Myocyte (in vitro differentiated cells): ENCODE data around the gene CHST3. TPM values are rescaled to one million over a fixed set of nuclear protein-coding genes. Genes with fewer than 3 reads are reported as not detected.
A peak's percentile ranks its signal among the peaks of the same experiment; 100 is the strongest.

Experiments used
- DNase-seq: peaks from one replicate; pipeline ENCODE4 v3.0.0-alpha.2; 2012; ENCODE audit warnings: low read depth
- total RNA-seq: library from RNA; depleted of rRNA; stranded (reverse); fragments of >200 nt; gene quantifications from 2 replicates; pipeline ENCODE4 v1.2.3, GENCODE V29; 2014

The CHST3 gene
- total RNA-seq, 1 donor from 2014 or later, result 49.3 TPM

- no peak for DNase-seq
These were observed 44.8 kb downstream of the CHST3 start for GRCh38 chr10:72009051-72009424.

- DNase-seq, result peak; percentile 98
These were observed 45.4 kb downstream of the CHST3 start for GRCh38 chr10:72009425-72010081.

GRCh38 chr10:72010234-72010973, 46.2 kb downstream of the CHST3 start:
- DNase-seq, result no peak

DNA sequence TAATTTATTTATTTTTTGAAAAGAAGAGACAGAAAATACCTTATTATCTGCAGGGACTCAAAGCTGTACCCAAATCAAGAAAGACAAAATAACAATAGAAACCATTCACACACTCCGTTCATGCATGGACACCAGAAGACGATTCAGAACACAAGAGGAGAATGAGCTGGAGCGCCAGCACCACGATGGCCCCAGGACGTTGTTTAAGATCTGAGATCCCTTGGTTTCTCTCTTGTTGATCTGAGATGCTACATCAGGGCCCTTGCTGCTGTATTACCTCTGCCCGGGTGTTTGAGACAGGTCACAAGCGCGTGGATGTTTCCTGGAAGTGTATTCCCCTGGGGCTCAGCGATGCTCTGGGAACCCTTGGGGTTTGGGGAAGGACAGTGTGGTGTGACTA, 46.8 kb downstream of the CHST3 start:
- DNase-seq, result no peak

GRCh38 chr10:72011468-72011867, 47.3 kb downstream of the CHST3 start:
- no peak for DNase-seq

- DNase-seq, result peak; percentile 37
These were observed 47.8 kb downstream of the CHST3 start for GRCh38 chr10:72011976-72012512.

DNA sequence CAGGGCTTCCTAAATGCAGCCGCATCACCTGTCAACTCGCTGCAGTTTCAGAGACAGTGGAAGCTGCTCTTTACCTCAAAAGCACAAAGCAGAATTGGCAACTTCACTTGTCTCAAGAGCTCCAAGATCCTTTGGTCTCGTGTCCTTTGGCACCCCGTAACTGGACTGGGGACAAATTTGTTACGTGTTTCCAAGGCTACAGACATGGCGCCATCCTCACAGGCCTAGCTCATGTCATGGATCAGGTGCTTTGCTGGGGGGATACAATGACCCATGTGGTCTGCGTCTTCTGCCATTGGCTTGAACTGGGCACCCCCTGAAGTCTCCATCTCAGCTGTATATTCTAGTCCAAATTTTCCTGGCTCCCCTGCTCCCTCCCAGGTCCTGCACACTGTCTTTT, 48.6 kb downstream of the CHST3 start:
- no peak for DNase-seq

GRCh38 chr10:72013202-72013945, 49.2 kb downstream of the CHST3 start:
- DNase-seq, result no peak

DNA sequence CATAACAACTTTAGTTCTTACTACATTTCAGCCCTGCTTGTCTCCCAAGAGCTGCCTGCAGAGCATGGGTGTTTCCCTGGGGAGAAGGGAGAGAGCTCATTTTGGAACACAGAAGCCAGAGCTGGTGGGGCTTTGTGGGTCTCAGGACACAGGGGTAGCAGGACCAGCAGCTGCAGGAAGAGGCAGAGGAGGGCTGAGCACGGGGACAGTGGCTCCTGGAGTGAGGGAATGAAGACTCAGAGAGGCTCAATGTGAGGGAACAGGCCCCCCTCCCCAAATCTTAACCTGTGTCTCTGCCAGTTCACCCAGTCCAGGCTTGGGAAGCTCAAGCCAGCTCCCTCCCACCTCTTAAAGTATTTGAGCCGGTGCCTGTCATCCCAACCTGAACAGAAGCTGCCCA, 50.0 kb downstream of the CHST3 start:
- DNase-seq, result no peak

- DNase-seq, result no peak
These were observed 50.7 kb downstream of the CHST3 start for GRCh38 chr10:72014785-72015480.

GRCh38 chr10:72015841-72016240, 51.6 kb downstream of the CHST3 start:
- no peak for DNase-seq

DNA sequence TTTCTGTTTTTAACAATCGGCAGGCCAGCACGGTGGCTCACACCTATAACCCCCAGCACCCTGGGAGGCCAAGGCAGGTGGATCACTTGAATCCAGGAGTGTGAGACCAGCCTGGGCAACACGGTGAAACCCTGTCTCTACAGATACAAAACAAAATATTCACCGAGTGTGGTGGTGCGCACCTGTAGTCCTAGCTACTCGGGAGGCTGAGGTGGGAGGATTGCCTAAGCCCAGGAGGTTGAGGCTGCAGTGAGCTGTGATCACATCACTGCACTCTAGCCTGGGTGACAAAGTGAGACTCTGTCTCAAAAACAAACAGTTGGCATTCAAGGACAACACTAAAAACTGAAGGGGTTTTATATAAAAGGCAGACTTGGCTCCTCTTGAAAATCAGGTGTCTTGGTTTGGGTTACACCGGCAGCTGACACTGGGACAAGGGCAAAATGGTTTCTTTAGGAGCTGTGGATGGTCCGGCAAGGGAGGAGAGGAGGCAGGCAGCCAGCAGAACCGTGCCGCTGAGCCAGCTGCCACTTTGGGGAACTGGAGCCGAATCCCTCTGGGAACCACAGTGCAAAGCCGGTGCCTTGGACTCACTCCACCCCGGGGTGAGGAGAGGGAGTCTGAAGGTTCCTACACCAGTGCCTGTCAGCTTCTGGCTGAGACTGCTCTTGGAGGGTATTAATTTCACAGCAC, 52.6 kb downstream of the CHST3 start:
- peak; percentile 98 for DNase-seq

- no peak for DNase-seq
These were observed 55.1 kb downstream of the CHST3 start for GRCh38 chr10:72019085-72019876.

- no peak for DNase-seq
These were observed 57.0 kb downstream of the CHST3 start for GRCh38 chr10:72020914-72021809.

GRCh38 chr10:72022228-72022627, 58.0 kb downstream of the CHST3 start:
- no peak for DNase-seq

GRCh38 chr10:72024596-72024995, 60.4 kb downstream of the CHST3 start:
- DNase-seq, result no peak

- no peak for DNase-seq
These were observed 61.2 kb downstream of the CHST3 start for GRCh38 chr10:72025400-72025799.

GRCh38 chr10:72025832-72026231, 61.6 kb downstream of the CHST3 start:
- no peak for DNase-seq
